NCI-H510A treated with DMSO at 0.1 percent for 48 hours (cell line): ENCODE results near the gene BMPR1A.
"Not testable (repeated sequence)": the region's sequence is repeated elsewhere in the genome, so short reads cannot be mapped to it uniquely, and the experiment has no call there.

Experiments
- DNase-seq: peaks from one replicate; lab custom pipeline; 2025; lab: John Stamatoyannopoulos, UW

BMPR1A gene

GRCh38 chr10:86730227-86730626 is 26.2 kb upstream of the BMPR1A start:
- DNase-seq, result no peak

GRCh38 chr10:86732771-86733170 is 23.6 kb upstream of the BMPR1A start:
- no peak for DNase-seq

GRCh38 chr10:86733260-86733671 is 23.2 kb upstream of the BMPR1A start:
- DNase-seq, result peak; percentile 55

- no peak for DNase-seq
Measured at GRCh38 chr10:86734207-86734988, 22.0 kb upstream of the BMPR1A start.

- not testable (repeated sequence) for DNase-seq
Measured at GRCh38 chr10:86735278-86735677, 21.1 kb upstream of the BMPR1A start.

GRCh38 chr10:86742230-86742629 is 14.2 kb upstream of the BMPR1A start:
- DNase-seq, result no peak

- DNase-seq, result no peak
Measured at GRCh38 chr10:86744067-86744725, 12.2 kb upstream of the BMPR1A start.

- DNase-seq, result no peak
Measured at GRCh38 chr10:86747796-86748581, 8.4 kb upstream of the BMPR1A start.

GRCh38 chr10:86749854-86750253 is 6.6 kb upstream of the BMPR1A start:
- DNase-seq, result no peak

GRCh38 chr10:86751477-86751876 is 4.9 kb upstream of the BMPR1A start:
- DNase-seq, result no peak

GRCh38 chr10:86752311-86752710 is 4.1 kb upstream of the BMPR1A start:
- peak; percentile 75 for DNase-seq

- DNase-seq, result no peak
Measured at GRCh38 chr10:86753051-86753450, 3.4 kb upstream of the BMPR1A start.

- peak; percentile 10 for DNase-seq
Measured at GRCh38 chr10:86753638-86754434, 2.6 kb upstream of the BMPR1A start.

GRCh38 chr10:86755454-86755739 is 1.0 kb upstream of the BMPR1A start:
- no peak for DNase-seq

- peak; percentile 91 for DNase-seq
Measured at GRCh38 chr10:86755740-86756510, 494 bp upstream of the BMPR1A start.

GRCh38 chr10:86757113-86757972 is 924 bp downstream of the BMPR1A start:
- no peak for DNase-seq

GRCh38 chr10:86758189-86759072 is 2.0 kb downstream of the BMPR1A start:
- peak; percentile 54 for DNase-seq

- DNase-seq, result no peak
Measured at GRCh38 chr10:86759073-86759672, 2.8 kb downstream of the BMPR1A start.

GRCh38 chr10:86763404-86763803 is 7.0 kb downstream of the BMPR1A start:
- no peak for DNase-seq
